Left cardiac atrium (tissue), 4 donors: ENCODE measurements around the gene UGT1A8. TPM values are rescaled to one million over a fixed set of nuclear protein-coding genes. Genes with fewer than 3 reads are reported as not detected.
"Not testable (repeated sequence)": the region's sequence is repeated elsewhere in the genome, so short reads cannot be mapped to it uniquely, and the experiment has no call there.

Experiments
- ATAC-seq, 2 donors: fragments of 200-7000 bp; cut with Tn5 transposase; one replicate each; pipeline ENCODE4 v1.9.1; 2020; ENCODE audit warnings: mild to moderate bottlenecking in 2 of 2, moderate library complexity in 2 of 2
- DNase-seq: peaks from one replicate; pipeline ENCODE4 v3.0.0-alpha.2; 2020
- intact Hi-C, 2 donors: fragments of 100-400 bp; cut with DNase I; formaldehyde crosslinking; loops; one replicate each; pipeline versions ENCODE4 v1.14.1 to v1.15.1; 2022 to 2023
- total RNA-seq, 2 donors: library from RNA; stranded (reverse); fragmentation: NEBNext Ultra II Directional; extraction: Animal tissue kit (Norgen Biotek cat#: 25700); gene quantifications; one replicate each; pipeline ENCODE4 v1.2.1, GENCODE V29; 2021
- donor health status: DM: no; HTN: yes; CAD: no.
- donor health status: DM: no; HTN: yes; CAD: no; lungs with severe emphysema.
- donor health status: DM: yes; HTN: yes; CAD: no.
- donor health status: Dilated cardiomyopathy.

The UGT1A8 gene
- total RNA-seq, 2 donors from 2014 or later: not detected

- ATAC-seq, intact Hi-C loops, DNase-seq: not testable (repeated sequence)
Measured at GRCh38 chr2:233636306-233636705, 18.9 kb downstream of the UGT1A8 start, which contains the start of gene UGT1A10. Gene UGT1A10, plus strand, starts transcription at chr2:233636448. Its CDS starts 75 bp downstream, at chr2:233636523.

- ATAC-seq (no peak), DNase-seq (no peak)
- intact Hi-C loops: no loop called here
Measured at GRCh38 chr2:233638836-233639235, 21.4 kb downstream of the UGT1A8 start.

GRCh38 chr2:233639860-233640259, 22.4 kb downstream of the UGT1A8 start:
- no peak for ATAC-seq
- no peak for DNase-seq
- intact Hi-C loops: no loop called here

GRCh38 chr2:233643128-233643527, 25.7 kb downstream of the UGT1A8 start:
- DNase-seq: no peak
- ATAC-seq: no peak
- intact Hi-C loops: no loop called here

GRCh38 chr2:233646033-233646432, 28.6 kb downstream of the UGT1A8 start:
- intact Hi-C loops, ATAC-seq, DNase-seq: not testable (repeated sequence)

GRCh38 chr2:233650981-233651380, 33.5 kb downstream of the UGT1A8 start:
- intact Hi-C loops: no loop called here
- no peak for ATAC-seq
- no peak for DNase-seq

GRCh38 chr2:233651430-233651829, 34.0 kb downstream of the UGT1A8 start:
- ATAC-seq: no peak
- intact Hi-C loops: no loop called here

GRCh38 chr2:233654501-233654900, 37.1 kb downstream of the UGT1A8 start:
- ATAC-seq (no peak), DNase-seq (no peak)
- intact Hi-C loops: no loop called here

More at GRCh38 chr2:233651430-233651829, 34.0 kb downstream of the UGT1A8 start:
- no peak for DNase-seq

GRCh38 chr2:233655043-233655442, 37.6 kb downstream of the UGT1A8 start:
- ATAC-seq: no peak
- DNase-seq: no peak
- intact Hi-C loops: no loop called here

- DNase-seq, intact Hi-C loops, ATAC-seq: not testable (repeated sequence)
Measured at GRCh38 chr2:233655943-233656342, 38.5 kb downstream of the UGT1A8 start.

- ATAC-seq: no peak
- DNase-seq: no peak
- intact Hi-C loops: no loop called here
Measured at GRCh38 chr2:233656443-233656842, 39.0 kb downstream of the UGT1A8 start.

GRCh38 chr2:233658610-233659009, 41.2 kb downstream of the UGT1A8 start:
- no peak for ATAC-seq
- intact Hi-C loops: no loop called here
- DNase-seq: no peak

- intact Hi-C loops: no loop called here
- ATAC-seq: no peak
- no peak for DNase-seq
Measured at GRCh38 chr2:233663911-233664310, 46.5 kb downstream of the UGT1A8 start.

- no peak for DNase-seq
- no peak for ATAC-seq
- intact Hi-C loops: no loop called here
Measured at GRCh38 chr2:233668605-233669260, 51.3 kb downstream of the UGT1A8 start.

- ATAC-seq: no peak
- no peak for DNase-seq
- intact Hi-C loops: no loop called here
Measured at GRCh38 chr2:233671290-233672161, 54.1 kb downstream of the UGT1A8 start, which contains the start of gene UGT1A9. Gene UGT1A9, plus strand, starts transcription at chr2:233671898. Its CDS starts 37 bp downstream, at chr2:233671935.

GRCh38 chr2:233672886-233673285, 55.5 kb downstream of the UGT1A8 start:
- intact Hi-C loops: no loop called here
- DNase-seq (no peak), ATAC-seq (no peak)

GRCh38 chr2:233673896-233674295, 56.5 kb downstream of the UGT1A8 start:
- DNase-seq (no peak), ATAC-seq (no peak)
- intact Hi-C loops: no loop called here

- ATAC-seq (no peak), DNase-seq (no peak)
- intact Hi-C loops: no loop called here
Measured at GRCh38 chr2:233674314-233674713, 56.9 kb downstream of the UGT1A8 start.

GRCh38 chr2:233674995-233675394, 57.6 kb downstream of the UGT1A8 start:
- intact Hi-C loops: no loop called here
- DNase-seq: no peak
- no peak for ATAC-seq

- ATAC-seq (no peak), DNase-seq (no peak)
- intact Hi-C loops: no loop called here
Measured at GRCh38 chr2:233676046-233676445, 58.6 kb downstream of the UGT1A8 start.
